ENCODE data around the gene JDP2. TPM values are rescaled to one million over a fixed set of nuclear protein-coding genes. Genes with fewer than 3 reads are reported as not detected.

Gene JDP2
- total RNA-seq, 1 donor from 2014 or later, result 79.5 TPM

DNA sequence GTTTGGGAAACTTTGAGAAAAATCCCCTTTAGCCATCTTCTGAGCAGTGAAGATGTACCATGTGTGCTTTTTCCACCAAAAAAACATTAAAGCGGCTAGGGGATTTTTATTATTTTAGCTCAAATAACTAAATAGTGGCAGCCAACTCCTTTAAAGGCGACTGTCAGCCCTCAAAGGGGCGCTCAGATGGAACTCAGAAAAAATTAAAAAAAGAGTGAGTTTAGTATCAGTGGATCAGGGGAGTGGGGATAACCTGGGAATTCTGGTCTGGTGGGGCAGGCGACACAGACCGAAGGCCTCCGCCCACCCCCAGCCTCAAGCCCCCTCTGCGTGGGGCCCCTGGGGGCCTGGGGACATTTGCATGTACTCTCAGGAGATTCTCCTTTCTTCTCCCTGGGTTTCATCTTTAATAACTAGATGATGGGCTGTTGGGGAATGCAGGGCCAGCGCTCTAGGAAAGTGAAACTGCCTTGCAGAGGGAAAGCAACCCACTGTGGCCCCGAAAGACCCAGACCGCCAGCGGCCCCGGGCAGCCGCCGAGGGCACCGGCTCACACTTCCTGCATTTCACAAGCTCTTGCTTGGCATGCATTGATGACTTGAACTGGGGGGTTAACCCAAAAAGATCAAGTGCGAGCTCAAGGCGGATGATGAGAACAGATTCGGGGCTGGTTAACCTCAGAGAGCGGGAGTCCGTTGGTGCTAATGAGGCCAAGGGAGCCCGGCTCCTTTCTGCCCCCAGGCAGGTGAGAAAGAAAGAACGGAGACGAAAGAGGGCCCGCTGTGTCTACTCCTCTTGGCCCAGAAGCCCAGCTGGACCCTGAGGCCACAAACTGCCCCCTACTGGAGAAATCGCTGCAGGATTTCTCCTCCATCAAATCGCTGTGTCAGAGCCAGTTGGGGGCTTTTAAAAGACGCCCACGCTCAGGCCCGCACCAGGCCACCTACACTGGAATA is 87.1 kb downstream of the JDP2 start:
- no peak overlapping the region for H3K4me3 ChIP-seq (ENCODE audit: insufficient read depth, low read depth, low read length)
- H3K27me3 ChIP-seq (ENCODE audit: insufficient read depth, low read length), result peaks cover 19% of the 10 kb centered on the region
- no peaks in the 10 kb centered on the region for H3K79me2 ChIP-seq (ENCODE audit: insufficient read depth, low read length)
- no peaks in the 10 kb centered on the region for H3K4me1 ChIP-seq (ENCODE audit: insufficient read depth, low read length)
- no peaks in the 10 kb centered on the region for H3K4me1 Mint-ChIP-seq (ENCODE audit: low read depth, unreplicated experiment)
- H3K36me3 Mint-ChIP-seq (ENCODE audit: low read depth, unreplicated experiment), result no peaks in the 10 kb centered on the region
- H3K9ac ChIP-seq (ENCODE audit: low read length), result no peak overlapping the region
- peaks cover 16% of the 10 kb centered on the region for H3K9me3 Mint-ChIP-seq (ENCODE audit: unreplicated experiment)
- TF ChIP-seq, protein P1, sequence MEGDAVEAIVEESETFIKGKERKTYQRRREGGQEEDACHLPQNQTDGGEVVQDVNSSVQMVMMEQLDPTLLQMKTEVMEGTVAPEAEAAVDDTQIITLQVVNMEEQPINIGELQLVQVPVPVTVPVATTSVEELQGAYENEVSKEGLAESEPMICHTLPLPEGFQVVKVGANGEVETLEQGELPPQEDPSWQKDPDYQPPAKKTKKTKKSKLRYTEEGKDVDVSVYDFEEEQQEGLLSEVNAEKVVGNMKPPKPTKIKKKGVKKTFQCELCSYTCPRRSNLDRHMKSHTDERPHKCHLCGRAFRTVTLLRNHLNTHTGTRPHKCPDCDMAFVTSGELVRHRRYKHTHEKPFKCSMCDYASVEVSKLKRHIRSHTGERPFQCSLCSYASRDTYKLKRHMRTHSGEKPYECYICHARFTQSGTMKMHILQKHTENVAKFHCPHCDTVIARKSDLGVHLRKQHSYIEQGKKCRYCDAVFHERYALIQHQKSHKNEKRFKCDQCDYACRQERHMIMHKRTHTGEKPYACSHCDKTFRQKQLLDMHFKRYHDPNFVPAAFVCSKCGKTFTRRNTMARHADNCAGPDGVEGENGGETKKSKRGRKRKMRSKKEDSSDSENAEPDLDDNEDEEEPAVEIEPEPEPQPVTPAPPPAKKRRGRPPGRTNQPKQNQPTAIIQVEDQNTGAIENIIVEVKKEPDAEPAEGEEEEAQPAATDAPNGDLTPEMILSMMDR (IDR thresholded peaks at IDR 0.05; ENCODE audit: insufficient read depth, low read depth, low read length), result no peak
- no peak for TF ChIP-seq EZH2 (IDR thresholded peaks at IDR 0.05; ENCODE audit: insufficient read depth, low read length)
- DNase-seq (ENCODE audit: low read depth) (no peak), FAIRE-seq (no peak)
- H3K27ac ChIP-seq (ENCODE audit: low read depth, low read length), result no peak overlapping the region
- peak overlapping the region; percentile 54 for H2AFZ ChIP-seq (ENCODE audit: low read depth, low read length)
- H3K4me2 ChIP-seq (ENCODE audit: low read length), result peak overlapping the region; percentile 78
- H4K20me1 ChIP-seq (ENCODE audit: insufficient read depth, low read length), result no peaks in the 10 kb centered on the region
- no peaks in the 10 kb centered on the region for H3K36me3 ChIP-seq (ENCODE audit: insufficient read depth, low read length)
- H3K27me3 Mint-ChIP-seq (ENCODE audit: low read depth, unreplicated experiment), result peaks cover 7% of the 10 kb centered on the region
- H3K27ac Mint-ChIP-seq (ENCODE audit: unreplicated experiment), result no peak overlapping the region
- no peak overlapping the region for H3K4me3 Mint-ChIP-seq (ENCODE audit: unreplicated experiment)
- no peaks in the 10 kb centered on the region for H3K9me3 ChIP-seq (ENCODE audit: insufficient read depth, low read depth, low read length)

DNA sequence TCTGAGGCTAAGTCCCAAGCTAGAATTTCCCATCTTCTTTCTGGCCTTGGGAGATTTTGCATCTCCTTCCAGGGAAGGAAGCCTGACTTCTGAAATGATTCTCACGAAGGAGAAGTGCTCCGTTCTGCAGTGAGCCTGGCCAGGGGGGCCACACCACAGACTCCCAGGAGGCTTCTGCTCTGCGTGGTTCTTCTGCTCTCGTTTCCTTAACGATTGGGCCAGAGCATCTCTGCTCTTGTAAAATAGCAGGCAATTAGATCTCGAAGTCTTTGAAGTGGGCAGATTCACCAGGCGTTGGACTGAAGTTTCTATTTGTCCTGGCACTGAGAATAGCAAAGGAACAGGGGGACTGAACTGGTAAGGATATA is 87.8 kb downstream of the JDP2 start:
- Mint-ChIP-seq H3K27me3 (ENCODE audit: low read depth, unreplicated experiment) (peaks cover 7% of the 10 kb centered on the region), H3K9me3 (ENCODE audit: unreplicated experiment) (peaks cover 13% of the 10 kb centered on the region), H3K27ac (ENCODE audit: unreplicated experiment) (no peak overlapping the region), H3K4me3 (ENCODE audit: unreplicated experiment) (no peak overlapping the region), H3K36me3 (ENCODE audit: low read depth, unreplicated experiment) (no peaks in the 10 kb centered on the region), H3K4me1 (ENCODE audit: low read depth, unreplicated experiment) (no peaks in the 10 kb centered on the region)
- Histone ChIP-seq H3K4me2 (ENCODE audit: low read length) (peak overlapping the region; percentile 78), H3K79me2 (ENCODE audit: insufficient read depth, low read length) (no peaks in the 10 kb centered on the region), H3K27ac (ENCODE audit: low read depth, low read length) (no peak overlapping the region), H3K36me3 (ENCODE audit: insufficient read depth, low read length) (no peaks in the 10 kb centered on the region), H3K27me3 (ENCODE audit: insufficient read depth, low read length) (peaks cover 19% of the 10 kb centered on the region), H2AFZ (ENCODE audit: low read depth, low read length) (peak overlapping the region; percentile 54), H3K4me1 (ENCODE audit: insufficient read depth, low read length) (no peaks in the 10 kb centered on the region), H3K4me3 (ENCODE audit: insufficient read depth, low read depth, low read length) (no peak overlapping the region), H3K9ac (ENCODE audit: low read length) (no peak overlapping the region), H3K9me3 (ENCODE audit: insufficient read depth, low read depth, low read length) (no peaks in the 10 kb centered on the region), H4K20me1 (ENCODE audit: insufficient read depth, low read length) (no peaks in the 10 kb centered on the region)
- no peak for FAIRE-seq
- TF ChIP-seq EZH2 (IDR thresholded peaks at IDR 0.05; ENCODE audit: insufficient read depth, low read length), result no peak
- TF ChIP-seq, protein P1 (IDR thresholded peaks at IDR 0.05; ENCODE audit: insufficient read depth, low read depth, low read length), result no peak
- DNase-seq (ENCODE audit: low read depth), result no peak

DNA sequence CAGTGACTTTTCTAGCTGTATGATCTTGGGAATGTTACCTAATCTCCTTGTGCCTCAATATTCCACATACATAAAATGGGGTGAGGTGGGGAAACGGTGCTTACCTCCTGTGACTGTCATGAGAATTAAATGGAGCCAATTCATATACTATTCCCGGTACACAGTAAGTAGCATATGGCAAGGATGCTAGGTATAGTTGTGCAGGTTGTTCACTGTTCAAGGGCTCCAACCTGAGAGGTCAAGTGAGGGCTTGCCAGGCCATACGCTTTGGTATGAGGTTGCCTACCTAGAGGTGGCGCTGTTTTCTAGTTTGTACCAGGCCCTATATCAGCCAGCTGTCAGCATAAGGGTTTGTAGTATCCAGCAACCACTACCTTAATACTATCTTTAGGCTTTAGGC is 90.8 kb downstream of the JDP2 start:
- FAIRE-seq (no peak), DNase-seq (ENCODE audit: low read depth) (no peak)
- H3K4me3 ChIP-seq (ENCODE audit: insufficient read depth, low read depth, low read length), result no peak overlapping the region
- no peaks in the 10 kb centered on the region for H4K20me1 ChIP-seq (ENCODE audit: insufficient read depth, low read length)
- H3K9me3 ChIP-seq (ENCODE audit: insufficient read depth, low read depth, low read length), result no peaks in the 10 kb centered on the region
- no peaks in the 10 kb centered on the region for H3K36me3 ChIP-seq (ENCODE audit: insufficient read depth, low read length)
- H3K9me3 Mint-ChIP-seq (ENCODE audit: unreplicated experiment), result no peaks in the 10 kb centered on the region
- TF ChIP-seq, protein P1 (IDR thresholded peaks at IDR 0.05; ENCODE audit: insufficient read depth, low read depth, low read length), result no peak
- no peak for TF ChIP-seq EZH2 (IDR thresholded peaks at IDR 0.05; ENCODE audit: insufficient read depth, low read length)
- peaks cover 5% of the 10 kb centered on the region for H3K4me1 Mint-ChIP-seq (ENCODE audit: low read depth, unreplicated experiment)
- no peak overlapping the region for H3K4me3 Mint-ChIP-seq (ENCODE audit: unreplicated experiment)
- no peaks in the 10 kb centered on the region for H3K4me1 ChIP-seq (ENCODE audit: insufficient read depth, low read length)
- H3K79me2 ChIP-seq (ENCODE audit: insufficient read depth, low read length), result no peaks in the 10 kb centered on the region
- H3K27me3 Mint-ChIP-seq (ENCODE audit: low read depth, unreplicated experiment), result peaks cover 11% of the 10 kb centered on the region
- H3K27ac Mint-ChIP-seq (ENCODE audit: unreplicated experiment), result no peak overlapping the region
- no peak overlapping the region for H2AFZ ChIP-seq (ENCODE audit: low read depth, low read length)
- no peak overlapping the region for H3K9ac ChIP-seq (ENCODE audit: low read length)
- H3K36me3 Mint-ChIP-seq (ENCODE audit: low read depth, unreplicated experiment), result no peaks in the 10 kb centered on the region
- no peak overlapping the region for H3K27ac ChIP-seq (ENCODE audit: low read depth, low read length)
- no peak overlapping the region for H3K4me2 ChIP-seq (ENCODE audit: low read length)
- H3K27me3 ChIP-seq (ENCODE audit: insufficient read depth, low read length), result peaks cover 19% of the 10 kb centered on the region
